ENCODE results near the gene FAM151A. TPM values are rescaled to one million over a fixed set of nuclear protein-coding genes. Genes with fewer than 3 reads are reported as not detected.

Gene FAM151A
- total RNA-seq, 2 donors from 2014 or later = 0.63 TPM; not detected in 1

GRCh38 chr1:54571803-54572541, 51.4 kb downstream of the FAM151A start:
- H3K9me3 ChIP-seq = no peaks in the 10 kb centered on the region
- H3K27ac ChIP-seq = peak overlapping the region; percentile 65 to 89
- peaks cover 0 to 59% of the 10 kb centered on the region in 2 donors for H3K4me1 ChIP-seq

GRCh38 chr1:54571326-54571725, 52.0 kb downstream of the FAM151A start:
- Histone ChIP-seq H3K4me3 (no peak overlapping the region), H3K27me3 (no peaks in the 10 kb centered on the region), H3K27ac (peak overlapping the region; percentile 65 to 89), H3K4me1 (peaks cover 0 to 59% of the 10 kb centered on the region in 2 donors), H3K9me3 (no peaks in the 10 kb centered on the region), H3K36me3 (no peaks in the 10 kb centered on the region)
- TF ChIP-seq, protein P1, sequence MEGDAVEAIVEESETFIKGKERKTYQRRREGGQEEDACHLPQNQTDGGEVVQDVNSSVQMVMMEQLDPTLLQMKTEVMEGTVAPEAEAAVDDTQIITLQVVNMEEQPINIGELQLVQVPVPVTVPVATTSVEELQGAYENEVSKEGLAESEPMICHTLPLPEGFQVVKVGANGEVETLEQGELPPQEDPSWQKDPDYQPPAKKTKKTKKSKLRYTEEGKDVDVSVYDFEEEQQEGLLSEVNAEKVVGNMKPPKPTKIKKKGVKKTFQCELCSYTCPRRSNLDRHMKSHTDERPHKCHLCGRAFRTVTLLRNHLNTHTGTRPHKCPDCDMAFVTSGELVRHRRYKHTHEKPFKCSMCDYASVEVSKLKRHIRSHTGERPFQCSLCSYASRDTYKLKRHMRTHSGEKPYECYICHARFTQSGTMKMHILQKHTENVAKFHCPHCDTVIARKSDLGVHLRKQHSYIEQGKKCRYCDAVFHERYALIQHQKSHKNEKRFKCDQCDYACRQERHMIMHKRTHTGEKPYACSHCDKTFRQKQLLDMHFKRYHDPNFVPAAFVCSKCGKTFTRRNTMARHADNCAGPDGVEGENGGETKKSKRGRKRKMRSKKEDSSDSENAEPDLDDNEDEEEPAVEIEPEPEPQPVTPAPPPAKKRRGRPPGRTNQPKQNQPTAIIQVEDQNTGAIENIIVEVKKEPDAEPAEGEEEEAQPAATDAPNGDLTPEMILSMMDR (IDR thresholded peaks at IDR 0.05) = no peak
- DNase-seq (ENCODE audit: low spot score) = no peak

More at GRCh38 chr1:54571803-54572541, 51.4 kb downstream of the FAM151A start:
- TF ChIP-seq, protein P1 (IDR thresholded peaks at IDR 0.05) = no peak
- H3K27me3 ChIP-seq = no peaks in the 10 kb centered on the region
- DNase-seq (ENCODE audit: low spot score) = no peak
- H3K36me3 ChIP-seq = no peaks in the 10 kb centered on the region
- H3K4me3 ChIP-seq = no peak overlapping the region

DNA sequence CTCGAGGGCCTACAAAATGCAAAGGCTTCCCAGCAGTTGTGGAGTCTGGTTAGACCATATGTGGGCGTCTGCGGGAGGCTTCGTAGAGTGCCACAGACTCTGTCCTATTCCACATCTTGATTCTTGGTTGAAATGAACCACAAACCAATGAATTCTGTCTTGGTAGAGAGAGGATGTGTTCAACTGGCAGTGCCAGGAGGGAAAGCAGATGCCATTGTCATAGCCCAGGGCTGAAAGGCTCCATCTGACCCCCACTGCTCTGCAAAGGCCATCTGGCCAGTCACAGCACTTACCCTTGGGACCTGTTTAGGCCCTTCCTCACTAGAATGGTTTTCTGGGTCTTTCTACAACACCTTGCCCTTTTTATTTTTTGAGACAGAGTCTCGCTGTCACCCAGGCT, 53.2 kb downstream of the FAM151A start:
- no peaks in the 10 kb centered on the region for H3K36me3 ChIP-seq
- H3K27me3 ChIP-seq = no peaks in the 10 kb centered on the region
- no peak for DNase-seq (ENCODE audit: low spot score)
- H3K4me1 ChIP-seq = peaks cover 0 to 55% of the 10 kb centered on the region in 2 donors
- TF ChIP-seq, protein P1 (IDR thresholded peaks at IDR 0.05) = no peak
- no peaks in the 10 kb centered on the region for H3K9me3 ChIP-seq
- H3K4me3 ChIP-seq = no peak overlapping the region
- H3K27ac ChIP-seq = peak overlapping the region; percentile 65 to 89

DNA sequence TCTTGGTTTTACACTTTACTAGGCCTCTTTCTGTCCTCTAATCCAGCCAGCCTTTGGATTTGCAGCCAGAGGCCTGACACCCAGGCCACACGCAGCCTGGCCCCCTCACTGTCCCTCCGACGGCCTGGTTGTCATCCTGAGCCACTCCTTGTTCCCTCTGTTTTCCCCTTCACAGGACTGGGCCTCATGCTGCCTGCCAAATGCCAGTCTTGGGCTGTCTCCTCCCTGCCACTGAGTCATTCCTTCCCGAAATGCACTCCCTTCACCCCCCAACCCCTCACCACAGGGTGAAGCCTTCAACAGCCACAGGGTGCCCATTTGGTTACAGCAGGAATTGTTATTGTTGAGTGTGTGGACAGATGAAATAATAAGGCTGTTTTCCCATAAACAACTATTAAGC, 54.0 kb downstream of the FAM151A start:
- Histone ChIP-seq H3K27ac (peak overlapping the region; percentile 65 to 89), H3K27me3 (no peaks in the 10 kb centered on the region), H3K4me3 (no peak overlapping the region), H3K36me3 (no peaks in the 10 kb centered on the region), H3K9me3 (no peaks in the 10 kb centered on the region), H3K4me1 (peaks cover 0 to 60% of the 10 kb centered on the region in 2 donors)
- TF ChIP-seq, protein P1 (IDR thresholded peaks at IDR 0.05) = no peak
- no peak for DNase-seq (ENCODE audit: low spot score)

DNA sequence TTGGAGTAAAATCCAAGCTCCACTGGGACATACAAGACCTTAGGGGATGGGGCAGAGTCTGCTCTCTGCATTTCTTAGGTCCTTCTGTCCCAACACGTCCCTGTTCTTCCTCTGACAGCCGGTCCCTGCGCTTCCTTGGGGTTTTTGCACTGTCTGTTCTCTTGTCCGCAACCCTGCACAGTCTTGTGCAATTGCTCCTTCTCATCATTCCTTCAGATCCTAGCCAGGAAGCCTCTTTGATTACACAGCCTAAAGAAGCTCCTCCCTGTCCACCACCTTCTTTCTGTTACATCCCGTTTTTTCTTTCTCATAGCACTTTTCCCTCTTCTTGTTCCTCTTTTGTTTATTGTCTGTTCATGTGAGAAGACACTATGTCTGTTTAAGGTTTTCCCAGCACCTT, 55.4 kb downstream of the FAM151A start:
- Histone ChIP-seq H3K4me3 (no peak overlapping the region), H3K4me1 (peaks cover 0 to 64% of the 10 kb centered on the region in 2 donors), H3K27me3 (no peaks in the 10 kb centered on the region), H3K9me3 (no peaks in the 10 kb centered on the region), H3K36me3 (no peaks in the 10 kb centered on the region), H3K27ac (peak overlapping the region; percentile 65 to 89)
- TF ChIP-seq, protein P1 (IDR thresholded peaks at IDR 0.05) = no peak
- DNase-seq (ENCODE audit: low spot score) = no peak

Measured in right atrium auricular region (tissue), 2 donors.